WI38 (cell line): ENCODE data around the gene ZFP30.

Experiments used
- H3K4me3 ChIP-seq: 2 replicates; pipeline ENCODE4 v1.5.1; 2011; ENCODE audit warnings: low read depth, mild to moderate bottlenecking, control low read depth, low read length
- TF ChIP-seq, protein P1 (sequence below): IDR thresholded peaks from 2 replicates; pipeline ENCODE4 v1.5.1; 2012; ENCODE audit warnings: low read depth, mild to moderate bottlenecking, control low read depth, low read length

The ZFP30 gene

DNA sequence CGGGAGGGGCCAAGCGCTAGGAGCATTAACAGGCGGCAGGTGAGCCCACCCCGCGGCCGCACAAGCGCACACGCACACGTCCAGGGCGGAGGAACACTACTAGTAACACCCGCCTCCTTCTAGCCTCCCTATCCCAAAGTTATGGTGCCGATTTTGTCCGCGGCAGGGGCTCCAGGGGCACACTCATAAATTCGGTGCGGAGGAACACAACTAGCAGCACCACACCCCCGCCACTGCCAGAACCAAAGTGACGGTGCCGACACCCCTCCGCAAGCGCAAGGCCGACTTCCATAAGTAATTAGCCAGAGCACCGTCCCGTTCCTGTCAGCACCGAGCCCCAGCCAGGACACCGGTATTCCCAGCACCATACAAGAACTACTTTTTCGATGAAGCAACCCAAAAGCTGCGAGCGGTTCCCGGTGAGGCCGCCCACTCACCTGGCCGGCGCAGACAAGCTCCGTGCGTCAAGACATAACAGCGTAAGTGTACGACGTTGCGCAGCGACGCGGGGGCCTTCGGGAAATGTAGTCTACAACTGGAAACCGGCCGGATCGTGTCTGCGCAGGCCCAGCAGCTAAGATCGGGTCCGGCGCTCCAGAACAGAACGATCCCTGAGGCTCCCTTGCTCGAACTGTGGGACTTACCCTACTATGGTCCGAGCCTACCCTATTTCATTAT lies 60.8 kb downstream of the ZFP30 start, which contains the start of the genes ZNF540 and ZNF571:
Gene ZNF540 (plus strand): TSS at position 573 of the 678 bp plus-strand sequence. CDS start 3,572 bp downstream, outside the sequence.
Gene ZNF571 (minus strand): TSS at position 489 of the 678 bp plus-strand sequence. CDS start 8,116 bp downstream, outside the sequence.
- TF ChIP-seq, protein P1, sequence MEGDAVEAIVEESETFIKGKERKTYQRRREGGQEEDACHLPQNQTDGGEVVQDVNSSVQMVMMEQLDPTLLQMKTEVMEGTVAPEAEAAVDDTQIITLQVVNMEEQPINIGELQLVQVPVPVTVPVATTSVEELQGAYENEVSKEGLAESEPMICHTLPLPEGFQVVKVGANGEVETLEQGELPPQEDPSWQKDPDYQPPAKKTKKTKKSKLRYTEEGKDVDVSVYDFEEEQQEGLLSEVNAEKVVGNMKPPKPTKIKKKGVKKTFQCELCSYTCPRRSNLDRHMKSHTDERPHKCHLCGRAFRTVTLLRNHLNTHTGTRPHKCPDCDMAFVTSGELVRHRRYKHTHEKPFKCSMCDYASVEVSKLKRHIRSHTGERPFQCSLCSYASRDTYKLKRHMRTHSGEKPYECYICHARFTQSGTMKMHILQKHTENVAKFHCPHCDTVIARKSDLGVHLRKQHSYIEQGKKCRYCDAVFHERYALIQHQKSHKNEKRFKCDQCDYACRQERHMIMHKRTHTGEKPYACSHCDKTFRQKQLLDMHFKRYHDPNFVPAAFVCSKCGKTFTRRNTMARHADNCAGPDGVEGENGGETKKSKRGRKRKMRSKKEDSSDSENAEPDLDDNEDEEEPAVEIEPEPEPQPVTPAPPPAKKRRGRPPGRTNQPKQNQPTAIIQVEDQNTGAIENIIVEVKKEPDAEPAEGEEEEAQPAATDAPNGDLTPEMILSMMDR, result no peak
- H3K4me3 ChIP-seq, result peak within 1 kb of the TSS; percentile 90

DNA sequence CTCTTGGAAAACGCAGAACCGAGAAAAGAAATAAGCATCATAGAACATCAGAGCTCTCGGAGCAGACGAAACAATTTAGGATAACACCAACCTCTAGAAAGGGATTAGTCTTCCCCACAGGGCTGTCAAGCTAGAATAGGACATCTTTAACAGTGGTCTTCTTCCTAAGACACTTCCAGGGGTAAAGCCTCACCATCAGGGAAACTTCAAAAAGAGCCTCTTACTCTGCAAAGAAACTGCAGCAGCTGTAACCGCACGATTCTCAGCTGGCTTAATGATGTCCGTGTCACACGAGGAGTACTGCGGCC lies 61.3 kb downstream of the ZFP30 start:
- TF ChIP-seq, protein P1, result no peak
- H3K4me3 ChIP-seq, result peak overlapping the region; percentile 90

DNA sequence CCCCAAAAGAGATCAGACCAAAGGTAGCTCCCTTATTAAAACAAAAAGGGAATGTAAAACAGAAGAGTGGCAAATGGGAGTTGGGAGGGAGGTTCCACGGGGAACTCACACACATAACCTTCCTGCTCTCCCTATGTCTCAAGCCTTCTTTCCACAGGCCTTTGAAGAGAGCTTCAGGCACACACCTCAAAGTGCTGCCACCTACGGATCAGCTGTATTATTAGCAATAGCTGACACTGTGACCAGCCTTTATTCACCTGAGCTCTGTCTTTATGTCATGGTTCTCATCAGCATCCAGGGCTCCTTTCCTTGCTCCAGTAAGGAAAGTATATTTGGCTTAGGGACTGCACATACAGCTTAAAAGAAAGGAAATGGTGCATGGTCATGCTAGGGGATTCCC lies 71.9 kb downstream of the ZFP30 start:
- TF ChIP-seq, protein P1, result no peak

DNA sequence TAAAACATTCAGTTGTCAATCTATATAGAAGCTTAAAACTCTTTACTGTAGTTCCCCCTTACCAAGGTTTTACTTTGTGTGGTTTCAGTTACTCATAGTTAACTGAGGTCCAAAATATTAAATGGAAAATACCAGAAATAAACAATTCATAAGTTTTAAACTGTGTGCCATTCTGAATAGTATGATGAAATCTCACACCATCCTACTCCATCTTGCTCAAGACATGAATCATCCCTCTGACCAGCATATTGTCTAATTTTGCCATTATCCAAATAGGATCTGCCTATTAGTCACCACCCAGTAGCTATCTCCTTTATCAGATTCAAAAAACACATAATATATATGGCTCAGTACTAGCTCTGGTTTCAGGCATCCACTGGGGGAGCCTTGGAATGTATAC lies 83.1 kb downstream of the ZFP30 start:
- H3K4me3 ChIP-seq, result no peak overlapping the region
- TF ChIP-seq, protein P1, result no peak

More for the DNA sequence above, 71.9 kb downstream of the ZFP30 start:
- H3K4me3 ChIP-seq, result no peak overlapping the region

DNA sequence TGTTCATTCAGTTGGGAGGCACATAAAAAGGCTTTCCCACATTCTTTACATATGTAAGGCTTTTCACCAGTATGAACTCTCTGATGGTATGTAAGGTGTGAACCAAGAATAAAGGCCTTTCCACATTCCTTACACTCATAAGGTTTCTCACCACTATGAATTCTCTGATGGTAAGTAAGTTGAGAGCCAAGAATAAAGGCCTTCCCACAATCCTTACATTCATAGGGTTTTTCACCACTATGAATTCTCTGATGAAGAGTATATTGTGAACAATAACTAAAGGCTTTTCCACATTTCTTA lies 89.9 kb downstream of the ZFP30 start:
- H3K4me3 ChIP-seq, result no peak overlapping the region
- TF ChIP-seq, protein P1, result no peak

DNA sequence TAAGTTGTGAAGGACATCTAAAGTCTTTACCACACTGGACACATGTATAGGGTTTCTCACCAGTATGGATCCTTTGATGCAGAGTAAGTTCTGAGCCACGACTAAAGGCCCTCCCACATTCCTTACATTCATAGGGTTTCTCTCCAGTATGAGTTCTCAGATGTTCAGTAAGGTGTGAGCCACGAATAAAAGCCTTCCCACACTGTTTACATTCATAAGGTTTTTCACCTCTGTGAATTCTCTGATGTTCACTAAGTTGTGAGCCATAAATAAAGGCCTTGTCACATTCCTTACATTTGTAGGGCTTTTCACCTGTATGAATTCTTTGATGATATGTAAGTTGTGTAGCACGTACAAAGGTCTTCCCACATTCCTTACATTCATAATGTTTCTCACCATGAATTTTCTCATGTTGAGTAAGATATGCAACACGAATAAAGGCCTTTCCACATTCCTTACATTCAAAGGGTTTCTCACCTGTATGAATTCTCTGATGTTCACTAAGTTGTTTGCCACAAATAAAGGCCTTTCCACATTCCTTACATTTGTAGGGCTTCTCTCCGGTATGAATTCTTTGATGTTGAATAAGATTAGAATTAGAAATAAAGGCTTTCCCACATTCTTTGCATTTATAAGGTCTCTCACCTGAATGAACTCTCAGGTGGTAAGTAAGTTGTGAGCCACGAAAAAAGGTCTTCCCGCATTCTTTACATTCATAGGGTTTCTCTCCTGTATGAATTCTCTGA lies 90.5 kb downstream of the ZFP30 start:
- no peak overlapping the region for H3K4me3 ChIP-seq
- TF ChIP-seq, protein P1, result no peak
